GM18873 (cell line): ENCODE results near the gene HELT.
"Not testable (repeated sequence)": the region's sequence is repeated elsewhere in the genome, so short reads cannot be mapped to it uniquely, and the experiment has no call there.

Source experiments
- ATAC-seq: cut with Tn5 transposase; IDR thresholded peaks from one replicate; pipeline ENCODE4 v1.9.1; 2021; ENCODE audit warnings: mild to moderate bottlenecking, moderate library complexity, moderate number of reproducible peaks; ENCODE audit not compliant: unreplicated experiment, low FRiP score

Gene HELT

DNA sequence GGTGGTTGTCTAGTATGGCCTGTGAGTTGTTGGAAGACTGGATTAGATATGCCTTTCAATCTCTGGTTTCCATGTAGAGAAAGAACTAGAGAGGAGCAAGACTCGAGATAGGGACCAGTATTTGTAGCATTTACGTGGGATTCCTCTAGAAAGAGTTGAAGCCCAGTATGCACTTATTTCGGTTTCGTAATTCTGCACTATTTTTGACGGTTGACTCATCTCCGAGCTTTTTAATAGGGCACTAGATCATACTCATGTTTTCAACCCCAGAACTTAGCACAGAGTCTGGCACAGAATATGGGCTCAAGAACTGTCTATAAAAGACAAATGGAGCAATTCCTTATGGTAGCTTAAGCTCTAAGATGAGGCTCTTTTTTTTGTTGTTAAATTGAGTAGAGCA is 15.7 kb downstream of the HELT start:
- ATAC-seq: no peak

DNA sequence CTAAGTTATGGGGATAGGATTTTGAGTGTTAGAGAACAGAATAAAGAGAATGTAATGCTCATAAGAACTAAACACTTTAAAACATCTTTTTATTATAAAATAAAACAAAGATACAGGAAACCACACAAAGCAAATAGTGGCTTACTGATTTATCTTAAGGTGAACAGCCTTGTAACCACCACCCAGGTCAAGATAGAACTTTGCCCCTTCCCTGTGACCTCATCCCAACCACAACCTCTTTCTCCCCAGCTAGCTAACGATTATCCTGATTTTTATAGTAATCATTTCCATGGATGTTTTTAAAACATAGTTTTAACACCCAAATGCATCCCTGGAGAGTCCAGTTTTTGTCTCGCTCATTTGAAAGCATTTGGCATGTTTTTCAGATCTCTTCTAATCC is 17.0 kb downstream of the HELT start:
- ATAC-seq: no peak

DNA sequence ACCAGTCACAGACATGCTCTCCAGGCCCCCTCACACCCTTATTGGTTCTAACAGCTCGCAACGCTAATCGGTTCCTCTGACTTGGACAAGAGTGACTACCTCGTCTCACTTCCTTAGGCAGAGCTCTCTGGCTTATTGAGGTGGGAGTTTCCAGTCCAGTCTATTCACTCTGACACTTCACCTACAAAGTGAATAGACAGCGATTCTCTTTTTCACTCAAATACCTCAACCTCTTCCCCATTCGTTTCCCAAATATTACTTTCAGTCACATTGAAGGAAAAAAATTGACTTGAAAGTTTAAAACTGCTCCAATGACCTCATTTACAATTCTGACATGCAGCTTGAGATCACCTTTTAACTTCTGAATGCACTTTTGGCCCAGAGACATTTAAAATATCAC is 17.7 kb downstream of the HELT start:
- no peak for ATAC-seq

DNA sequence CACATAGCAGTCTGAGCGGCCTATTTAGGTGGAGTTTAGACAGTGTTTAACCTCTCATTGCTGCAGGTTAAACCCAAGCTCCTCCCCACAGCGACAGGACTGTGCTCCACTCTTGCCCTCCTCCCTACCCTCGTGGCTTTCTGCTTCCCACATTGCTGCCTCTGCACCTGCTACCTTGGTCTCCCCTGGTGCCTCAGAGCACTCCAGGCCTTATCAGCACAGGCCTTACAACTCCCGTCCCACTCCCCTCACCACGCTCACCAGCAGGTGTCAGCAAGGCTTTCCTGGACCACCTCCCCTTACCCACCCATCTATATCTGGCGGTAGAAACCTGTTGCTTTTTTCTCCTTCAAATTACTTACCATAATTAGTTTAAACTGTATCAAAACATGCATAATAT is 18.6 kb downstream of the HELT start:
- ATAC-seq: no peak

DNA sequence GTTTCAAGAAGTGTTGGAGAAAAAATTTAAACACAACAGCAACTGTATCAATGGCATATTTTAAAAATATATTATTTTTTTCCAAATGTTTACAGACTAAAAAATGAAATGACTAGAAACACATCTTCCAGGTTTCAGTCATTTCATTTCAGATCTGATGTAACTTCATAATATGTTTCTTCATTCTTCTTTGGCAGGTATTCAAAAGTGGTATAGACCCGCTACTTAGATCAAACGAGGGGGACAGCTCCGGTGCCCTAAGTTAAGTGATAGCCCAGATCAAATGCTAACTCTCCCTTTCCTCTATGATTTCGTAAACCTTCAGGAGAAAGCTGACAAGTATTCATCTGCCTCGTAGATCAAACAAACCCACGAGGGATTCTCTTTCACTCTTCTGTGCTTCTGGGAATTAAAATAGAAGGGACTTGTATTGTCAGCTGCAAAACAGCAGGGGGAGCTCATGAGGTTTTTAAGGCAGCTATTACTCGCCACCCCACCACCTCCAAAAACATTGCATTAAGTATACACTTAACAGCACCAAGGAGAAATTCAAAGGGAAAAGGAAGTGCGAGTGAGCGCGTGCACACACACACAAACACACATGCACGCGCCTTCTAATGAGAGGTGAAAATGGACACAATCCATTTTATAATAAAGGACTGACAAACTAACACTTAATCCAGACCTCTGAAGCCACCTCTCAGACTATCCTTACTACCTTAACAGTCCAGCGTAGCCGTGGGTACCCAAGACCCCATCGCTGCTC is 21.4 kb downstream of the HELT start:
- ATAC-seq: no peak

DNA sequence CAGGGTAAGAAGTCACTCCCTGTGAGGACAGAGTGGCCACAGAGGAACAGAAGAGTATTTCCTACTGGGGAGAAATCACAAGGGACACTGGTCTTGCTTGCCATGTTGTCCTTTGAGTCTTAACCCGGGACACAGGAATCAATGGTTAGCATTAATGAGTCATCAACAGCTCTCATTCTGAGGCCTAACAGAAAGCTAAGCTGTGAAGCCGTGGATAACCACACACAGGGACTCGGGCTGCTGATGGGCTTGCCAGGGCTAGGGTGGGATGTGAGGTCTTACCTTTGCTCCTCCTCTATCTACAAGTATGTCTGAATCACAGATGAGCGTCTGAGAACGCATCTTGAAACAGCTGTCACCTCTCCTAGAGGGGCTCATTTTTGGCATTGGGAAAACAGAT is 22.2 kb downstream of the HELT start:
- no peak for ATAC-seq

DNA sequence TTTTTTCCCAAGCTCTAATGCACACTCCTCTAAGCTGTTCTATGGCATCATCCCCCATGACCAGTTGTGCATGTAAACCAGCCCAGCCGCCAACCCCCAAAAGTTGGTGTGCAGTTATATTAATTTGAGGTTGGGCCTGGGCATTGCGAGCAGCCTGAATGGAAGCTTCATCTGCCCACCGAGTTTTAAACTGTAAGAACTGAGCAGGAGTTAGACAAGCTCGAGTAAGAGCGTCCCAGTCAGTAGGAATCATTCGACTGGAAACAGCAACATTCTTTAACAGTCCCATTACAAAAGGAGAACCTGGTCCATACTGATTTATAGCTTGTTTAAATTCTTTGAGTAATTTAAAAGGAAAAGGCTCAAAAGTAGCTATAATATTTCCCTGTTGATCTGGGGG is 32.0 kb downstream of the HELT start:
- ATAC-seq: not testable (repeated sequence)

DNA sequence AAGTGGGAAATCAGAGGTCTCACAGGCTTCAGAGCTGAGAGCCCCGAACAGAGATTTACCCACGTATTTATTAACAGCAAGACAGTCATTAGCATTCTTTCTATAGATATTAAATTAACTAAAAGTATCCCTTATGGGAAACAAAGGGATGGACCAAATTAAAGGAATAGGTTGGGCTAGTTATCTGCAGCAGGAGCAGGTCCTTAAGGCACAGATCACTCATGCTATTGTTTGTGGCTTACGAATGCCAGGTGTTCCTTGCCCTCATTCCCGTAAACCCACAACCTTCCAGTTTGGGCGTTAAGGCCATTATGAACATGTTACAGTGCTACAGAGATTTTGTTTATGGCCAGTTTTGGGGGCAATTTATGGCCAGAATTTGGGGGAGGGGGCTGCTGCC is 33.0 kb downstream of the HELT start:
- not testable (repeated sequence) for ATAC-seq

DNA sequence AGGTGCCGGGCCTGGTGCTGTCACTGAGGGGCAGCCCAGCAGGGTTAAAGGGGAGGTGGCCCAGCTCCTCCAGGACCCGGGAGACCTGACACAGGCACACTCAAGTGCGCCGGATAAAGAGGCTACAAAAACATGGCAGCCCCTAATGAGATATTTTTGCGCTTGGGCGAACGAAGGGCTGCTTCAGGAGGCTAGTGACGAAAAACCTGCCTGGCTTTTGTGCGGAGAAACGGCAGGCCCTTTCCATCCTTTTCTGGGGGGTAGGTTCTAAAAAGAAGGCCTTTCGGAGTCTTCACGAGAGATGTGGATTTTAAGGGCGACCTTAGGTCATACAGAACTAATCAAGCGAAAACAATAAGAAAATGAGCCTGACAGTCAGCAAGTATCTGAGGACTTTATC is 35.5 kb downstream of the HELT start:
- no peak for ATAC-seq

DNA sequence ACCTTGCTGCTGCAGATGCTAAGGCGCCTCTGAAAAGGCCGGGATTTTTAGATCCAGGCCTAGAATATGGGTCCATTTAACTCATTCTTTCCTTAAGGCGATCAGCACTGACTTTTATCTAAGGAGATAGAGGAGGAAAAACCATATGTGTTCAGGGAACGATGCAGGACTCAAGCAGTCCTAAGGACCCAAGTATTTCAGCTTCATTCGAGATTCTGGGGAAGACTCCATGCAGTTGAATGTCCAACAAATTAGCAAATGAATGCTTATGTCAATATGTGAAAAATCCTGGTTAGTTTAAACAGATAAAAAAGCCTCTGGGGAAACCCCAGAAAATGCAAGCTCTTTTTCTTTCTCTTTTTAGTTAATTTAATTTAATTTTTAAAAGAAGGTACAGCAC is 36.0 kb downstream of the HELT start:
- ATAC-seq: no peak

DNA sequence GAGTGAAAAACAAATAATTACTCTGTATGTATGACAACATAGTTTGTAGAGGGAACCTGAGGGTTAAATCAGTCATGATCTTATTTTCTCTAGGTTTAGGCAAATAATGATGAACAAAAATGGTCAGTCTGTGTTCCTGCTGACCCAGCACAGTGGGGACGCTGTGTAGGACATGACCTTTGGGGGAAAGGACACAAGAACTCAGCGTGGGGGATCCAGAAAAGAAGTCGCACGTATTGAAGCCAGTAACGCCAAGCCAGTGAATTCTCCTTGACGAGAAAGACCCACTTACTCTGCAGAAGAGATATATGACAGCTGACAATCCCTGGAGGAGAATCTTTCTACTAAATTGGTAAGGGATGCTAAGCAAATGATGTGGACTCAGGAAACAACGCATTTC is 36.6 kb downstream of the HELT start:
- ATAC-seq: no peak

DNA sequence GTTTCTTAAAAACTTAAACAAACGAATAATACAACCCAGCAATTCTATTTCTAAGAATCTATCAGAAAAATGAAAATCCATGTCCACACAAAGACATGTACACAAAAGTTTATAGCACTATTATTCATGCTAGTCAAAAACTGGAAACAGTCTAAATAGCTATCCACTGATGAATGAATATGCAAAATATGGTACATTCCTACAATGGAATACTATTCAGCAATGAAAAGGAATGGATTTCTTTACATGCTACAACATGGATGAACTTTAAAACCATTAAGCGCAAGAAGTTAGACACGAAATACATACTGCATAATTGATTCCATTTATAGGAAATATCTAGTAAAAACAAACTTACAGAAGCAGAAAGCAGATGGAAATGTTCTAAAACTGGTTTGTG is 43.3 kb downstream of the HELT start:
- no peak for ATAC-seq

DNA sequence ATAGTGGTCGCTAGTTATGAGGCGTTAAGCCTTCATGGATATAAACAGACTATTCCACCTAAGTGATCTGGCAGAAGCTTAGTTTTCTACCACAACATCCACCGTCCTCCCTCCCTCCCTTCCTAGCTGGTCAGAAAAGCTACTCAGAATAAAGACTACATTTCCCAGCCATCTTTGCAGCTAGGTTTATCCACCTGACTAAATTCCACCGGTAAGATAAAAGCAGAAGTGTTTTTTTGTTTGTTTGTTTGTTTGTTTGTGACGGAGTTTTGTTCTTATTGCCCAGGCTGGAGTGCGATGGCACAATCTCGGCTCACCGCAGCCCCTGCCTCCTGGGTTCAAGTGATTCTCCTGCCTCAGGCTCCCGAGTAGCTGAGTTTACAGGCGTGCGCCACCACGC is 44.3 kb downstream of the HELT start:
- no peak for ATAC-seq

DNA sequence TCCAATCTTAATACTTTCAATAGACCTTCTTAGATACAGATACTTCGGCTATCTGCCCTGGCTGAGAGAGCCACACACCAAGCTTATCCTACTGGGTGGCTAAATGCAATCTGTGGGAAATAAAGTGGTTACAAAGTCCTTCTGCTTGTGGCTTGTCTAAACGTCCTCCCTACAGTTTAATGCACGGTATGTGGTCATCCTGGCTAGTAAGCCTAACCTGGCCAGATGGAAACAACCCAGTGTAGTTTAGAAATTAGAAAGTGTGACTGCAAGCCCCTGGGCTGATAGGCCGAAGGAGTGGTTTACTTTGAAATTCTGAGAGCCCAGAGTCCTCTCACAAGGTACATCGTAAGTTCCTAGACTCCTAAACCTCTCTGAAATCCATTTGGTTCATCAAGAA is 47.9 kb downstream of the HELT start:
- ATAC-seq: no peak

DNA sequence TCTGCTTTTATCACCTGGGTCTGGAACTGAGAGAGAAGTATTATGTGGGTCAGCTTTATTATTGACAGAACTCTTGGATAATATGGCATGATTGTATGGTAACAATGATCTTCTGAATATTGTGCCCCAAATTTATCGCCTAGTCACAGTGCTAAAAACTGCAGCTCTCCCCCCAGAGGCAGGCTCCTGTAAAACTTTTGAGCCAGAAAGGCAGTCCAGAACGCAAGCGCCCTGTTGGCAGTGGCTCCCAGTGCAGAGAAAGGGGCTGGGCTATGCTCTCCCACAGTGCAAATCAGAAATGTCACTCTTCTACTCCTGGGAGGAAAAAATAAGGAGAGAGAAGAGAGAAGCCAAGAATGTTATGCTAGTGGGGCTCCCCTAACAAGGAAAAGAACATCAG is 50.5 kb downstream of the HELT start:
- ATAC-seq: no peak
